ENCODE data around the gene CEP295NL. TPM values are rescaled to one million over a fixed set of nuclear protein-coding genes. Genes with fewer than 3 reads are reported as not detected.
A peak's percentile ranks its signal among the peaks of the same experiment; 100 is the strongest.

Gene CEP295NL
- total RNA-seq, 1 experiment from 2014 or later, result 0.66 TPM

DNA sequence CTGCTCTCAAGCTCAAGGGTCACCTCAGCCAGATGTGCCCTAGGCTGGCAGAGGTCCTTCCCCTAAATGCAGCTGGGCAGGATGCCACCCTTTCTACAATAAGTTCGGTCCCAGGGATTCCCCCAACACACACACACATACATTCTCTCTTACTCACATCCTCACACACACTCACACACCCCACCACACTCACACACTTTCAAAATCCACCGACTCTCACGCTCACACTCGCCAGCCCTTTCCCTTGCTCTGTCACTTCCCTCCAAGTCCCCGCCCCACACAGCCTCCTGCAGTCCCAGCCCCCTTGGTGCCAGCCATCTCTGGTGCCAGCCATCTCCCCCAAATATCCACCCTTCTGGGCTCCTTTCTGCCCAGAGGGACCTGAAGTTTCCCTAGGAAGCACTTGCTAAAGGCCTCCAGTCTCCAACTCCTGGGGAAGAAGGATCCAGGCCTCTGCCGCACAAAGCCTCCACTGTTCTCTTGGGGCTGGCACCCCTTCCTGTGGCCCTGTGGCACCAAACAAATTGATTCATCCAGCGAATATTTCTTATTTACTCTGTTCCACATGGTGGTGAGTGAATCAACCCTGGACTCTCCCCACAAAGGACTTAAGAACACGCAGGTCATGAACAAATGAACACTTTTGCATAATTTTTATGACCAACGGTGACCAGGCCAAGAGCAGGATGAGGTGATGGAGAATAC is 58.5 kb downstream of the CEP295NL start:
- H2BK5ac ChIP-seq (ENCODE audit: insufficient read length, low read length), result no peak overlapping the region
- no peak overlapping the region for H2AFZ ChIP-seq (ENCODE audit: low read length)
- H2BK120ac ChIP-seq (ENCODE audit: low read depth, low read length, poor library complexity, severe bottlenecking), result no peak overlapping the region
- no peak overlapping the region for H3T11ph ChIP-seq (ENCODE audit: low read length)
- no peak overlapping the region for H3K4ac ChIP-seq (ENCODE audit: low read depth, low read length)
- H2BK15ac ChIP-seq (ENCODE audit: low read depth, low read length), result no peak overlapping the region
- no peaks in the 10 kb centered on the region for H3K79me1 ChIP-seq (ENCODE audit: insufficient read depth, low read depth, low read length, poor library complexity, severe bottlenecking)
- no peaks in the 10 kb centered on the region for H3K4me1 ChIP-seq (ENCODE audit: insufficient read depth, low read length)
- peaks cover 5% of the 10 kb centered on the region; the same call in 1 of the 2 replicates for H3K79me2 ChIP-seq (ENCODE audit: insufficient read depth, low read length)
- no peak for DNase-seq
- no peak overlapping the region for H3K56ac ChIP-seq (ENCODE audit: insufficient read length, low read depth, low read length)
- no peaks in the 10 kb centered on the region for H3K9me3 ChIP-seq (ENCODE audit: control insufficient read depth, low read depth, low read length)
- Mint-ChIP-seq H3K27ac (no peak overlapping the region), H3K4me1 (peaks cover 10 to 11% of the 10 kb centered on the region in 2 experiments), H3K27me3 (ENCODE audit: low read depth) (peaks cover 2% of the 10 kb centered on the region; the same call in 1 of the 2 replicates), H3K4me3 (peak overlapping the region in 1 of 2 experiments; percentile 25; a peak in 2 of 5 replicates), H3K36me3 (ENCODE audit: insufficient read depth in 1 of 3, low read depth in 3 of 3) (peaks cover 0 to 2% (median 0%) of the 10 kb centered on the region in 3 experiments; a peak in 2 of 7 replicates), H3K9me3 (no peaks in the 10 kb centered on the region)
- no peak overlapping the region for H3K27ac ChIP-seq (ENCODE audit: insufficient read length, low read depth, low read length)
- H4K20me1 ChIP-seq (ENCODE audit: control insufficient read depth, insufficient read depth, insufficient read length), result no peaks in the 10 kb centered on the region
- no peak overlapping the region for H2AK5ac ChIP-seq (ENCODE audit: insufficient read length, low read length)
- H4K5ac ChIP-seq (ENCODE audit: insufficient read length, low read depth, low read length), result no peak overlapping the region
- H3K4me2 ChIP-seq (ENCODE audit: insufficient read depth, insufficient read length, low read length), result no peak overlapping the region
- TF ChIP-seq, protein P1, sequence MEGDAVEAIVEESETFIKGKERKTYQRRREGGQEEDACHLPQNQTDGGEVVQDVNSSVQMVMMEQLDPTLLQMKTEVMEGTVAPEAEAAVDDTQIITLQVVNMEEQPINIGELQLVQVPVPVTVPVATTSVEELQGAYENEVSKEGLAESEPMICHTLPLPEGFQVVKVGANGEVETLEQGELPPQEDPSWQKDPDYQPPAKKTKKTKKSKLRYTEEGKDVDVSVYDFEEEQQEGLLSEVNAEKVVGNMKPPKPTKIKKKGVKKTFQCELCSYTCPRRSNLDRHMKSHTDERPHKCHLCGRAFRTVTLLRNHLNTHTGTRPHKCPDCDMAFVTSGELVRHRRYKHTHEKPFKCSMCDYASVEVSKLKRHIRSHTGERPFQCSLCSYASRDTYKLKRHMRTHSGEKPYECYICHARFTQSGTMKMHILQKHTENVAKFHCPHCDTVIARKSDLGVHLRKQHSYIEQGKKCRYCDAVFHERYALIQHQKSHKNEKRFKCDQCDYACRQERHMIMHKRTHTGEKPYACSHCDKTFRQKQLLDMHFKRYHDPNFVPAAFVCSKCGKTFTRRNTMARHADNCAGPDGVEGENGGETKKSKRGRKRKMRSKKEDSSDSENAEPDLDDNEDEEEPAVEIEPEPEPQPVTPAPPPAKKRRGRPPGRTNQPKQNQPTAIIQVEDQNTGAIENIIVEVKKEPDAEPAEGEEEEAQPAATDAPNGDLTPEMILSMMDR (conservative IDR thresholded peaks at IDR 0.05), result no peak
- H2BK20ac ChIP-seq (ENCODE audit: low read depth, low read length, poor library complexity, severe bottlenecking), result no peak overlapping the region
- H3K18ac ChIP-seq (ENCODE audit: insufficient read length, low read depth, low read length), result no peak overlapping the region
- H4K8ac ChIP-seq (replicated peaks; ENCODE audit: insufficient read length, low read depth, low read length), result no peak overlapping the region
- peaks cover 4% of the 10 kb centered on the region for H3K23me2 ChIP-seq (ENCODE audit: insufficient read length, low read depth, low read length, poor library complexity, severe bottlenecking)
- no peak overlapping the region for H3K14ac ChIP-seq (ENCODE audit: insufficient read depth, low read length)
- no peak overlapping the region for H4K91ac ChIP-seq (ENCODE audit: insufficient read length, low read depth, low read length)
- H3K27me3 ChIP-seq (ENCODE audit: insufficient read depth, low read length), result no peaks in the 10 kb centered on the region
- no peak overlapping the region for H2BK12ac ChIP-seq (ENCODE audit: insufficient read length, low read depth, low read length)
- no peak overlapping the region for H3K9ac ChIP-seq (ENCODE audit: extremely low read depth, insufficient read length, low read length)
- WGBS (ENCODE audit: extremely low coverage, insufficient read length, low lambda C conversion rate), result 100% methylated on average over 4 of the region's 9 CpGs
- no peak overlapping the region for H3K23ac ChIP-seq (ENCODE audit: insufficient read length, low read depth, low read length)

All from H9 (cell line).